Naive B cell (primary cell): Measurements from ENCODE around the gene THAP3. TPM values are rescaled to one million over a fixed set of nuclear protein-coding genes. Genes with fewer than 3 reads are reported as not detected.
"Not testable (repeated sequence)": the region's sequence is repeated elsewhere in the genome, so short reads cannot be mapped to it uniquely, and the experiment has no call there.

ENCODE experiments used
- ATAC-seq, 2 donors: fragments of 150-1000 bp; cut with Tn5 transposase; 2 replicates each; pipeline ENCODE4 v1.10.0; 2021; ENCODE audit warnings: low read depth in 2 of 2, mild to moderate bottlenecking in 2 of 2, moderate library complexity in 2 of 2
- DNase-seq: peaks from one replicate; pipeline ENCODE4 v3.0.0; 2022
- H3K27ac Mint-ChIP-seq, 6 donors: one replicate each; pipeline ENCODE4 v1.8.0; 2020 to 2022; ENCODE audit warnings: mild to moderate bottlenecking in 6 of 6, mixed read lengths in 6 of 6, moderate library complexity in 5 of 6, inconsistent platforms in 2 of 6
- H3K27me3 Mint-ChIP-seq, 3 donors: one replicate each; pipeline ENCODE4 v1.8.0; 2021 to 2022; ENCODE audit warnings: mixed read lengths in 3 of 3, mild to moderate bottlenecking in 1 of 3
- H3K36me3 Mint-ChIP-seq, 2 donors: one replicate each; pipeline ENCODE4 v1.8.0; 2020 to 2022; ENCODE audit warnings: mixed read lengths in 2 of 2, inconsistent platforms in 1 of 2, mild to moderate bottlenecking in 1 of 2
- H3K4me1 Mint-ChIP-seq, 3 donors: one replicate each; pipeline ENCODE4 v1.8.0; 2020 to 2022; ENCODE audit warnings: mixed read lengths in 3 of 3, inconsistent platforms in 1 of 3, mild to moderate bottlenecking in 1 of 3, moderate library complexity in 1 of 3
- H3K4me3 Mint-ChIP-seq, 8 donors: one replicate each; pipeline ENCODE4 v1.8.0; 2020 to 2022; ENCODE audit warnings: mild to moderate bottlenecking in 8 of 8, mixed read lengths in 8 of 8, moderate library complexity in 8 of 8, inconsistent platforms in 2 of 8
- H3K9me3 Mint-ChIP-seq, 7 donors: one replicate each; pipeline ENCODE4 v1.8.0; 2020 to 2022; ENCODE audit warnings: mixed read lengths in 7 of 7, mild to moderate bottlenecking in 5 of 7, inconsistent platforms in 2 of 7, moderate library complexity in 1 of 7
- polyA plus RNA-seq, 6 donors: library from polyadenylated mRNA; unstranded; fragments of 300-500 nt; fragmentation: Illumina TruSeq; gene quantifications; one replicate each; pipeline ENCODE4 v1.2.3, GENCODE V29; 2021; ENCODE audit warnings: low read depth in 6 of 6

Gene THAP3
- polyA plus RNA-seq, 6 donors from 2014 or later, result 10.4 to 26.9 (median 21.7) TPM

GRCh38 chr1:6596351-6596750, 28.3 kb upstream of the THAP3 start:
- Mint-ChIP-seq H3K27ac (peak overlapping the region in 1 of 6 donors; percentile 69), H3K9me3 (no peaks in the 10 kb centered on the region), H3K36me3 (no peaks in the 10 kb centered on the region), H3K4me3 (no peak overlapping the region), H3K4me1 (peaks cover 29 to 48% (median 39%) of the 10 kb centered on the region in 3 donors), H3K27me3 (no peaks in the 10 kb centered on the region)
- DNase-seq, result no peak
- ATAC-seq, result no peak

GRCh38 chr1:6596886-6597776, 27.5 kb upstream of the THAP3 start:
- Mint-ChIP-seq H3K4me1 (peaks cover 26 to 44% (median 37%) of the 10 kb centered on the region in 3 donors), H3K27me3 (no peaks in the 10 kb centered on the region), H3K36me3 (no peaks in the 10 kb centered on the region), H3K4me3 (peak overlapping the region in 1 of 8 donors; percentile 41), H3K27ac (no peak overlapping the region), H3K9me3 (no peaks in the 10 kb centered on the region)
- DNase-seq (no peak), ATAC-seq (no peak)

GRCh38 chr1:6597777-6598131, 26.9 kb upstream of the THAP3 start:
- Mint-ChIP-seq H3K4me3 (peak overlapping the region in 1 of 8 donors; percentile 15), H3K27ac (no peak overlapping the region), H3K9me3 (no peaks in the 10 kb centered on the region), H3K4me1 (peaks cover 26 to 44% (median 37%) of the 10 kb centered on the region in 3 donors), H3K27me3 (no peaks in the 10 kb centered on the region), H3K36me3 (no peaks in the 10 kb centered on the region)
- ATAC-seq (no peak), DNase-seq (no peak)

- H3K27me3 Mint-ChIP-seq, result no peaks in the 10 kb centered on the region
- H3K9me3 Mint-ChIP-seq, result no peaks in the 10 kb centered on the region
- peak overlapping the region; percentile 47 to 99 (median 91) for H3K4me3 Mint-ChIP-seq
- ATAC-seq (peak; percentile 9 to 10), DNase-seq (peak; percentile 41)
- H3K4me1 Mint-ChIP-seq, result peaks cover 26 to 47% (median 44%) of the 10 kb centered on the region in 3 donors
- H3K36me3 Mint-ChIP-seq, result no peaks in the 10 kb centered on the region
- H3K27ac Mint-ChIP-seq, result peak overlapping the region in 3 of 6 donors; percentile 27 to 77 (median 51)
These were observed 25.3 kb upstream of the THAP3 start for GRCh38 chr1:6599141-6599975.

- not testable (repeated sequence) for DNase-seq, ATAC-seq, H3K9me3 Mint-ChIP-seq, H3K27me3 Mint-ChIP-seq, H3K36me3 Mint-ChIP-seq
- peak overlapping the region; percentile 87 to 99 (median 94) for H3K4me3 Mint-ChIP-seq
- peak overlapping the region in 2 of 6 donors; percentile 72 to 84 for H3K27ac Mint-ChIP-seq
- H3K4me1 Mint-ChIP-seq, result peaks cover 26 to 47% (median 44%) of the 10 kb centered on the region in 3 donors
These were observed 24.7 kb upstream of the THAP3 start for GRCh38 chr1:6599991-6600390.

GRCh38 chr1:6600410-6601048, 24.1 kb upstream of the THAP3 start:
- DNase-seq (no peak), ATAC-seq (no peak)
- Mint-ChIP-seq H3K27ac (peak overlapping the region in 2 of 6 donors; percentile 84 to 88), H3K36me3 (no peaks in the 10 kb centered on the region), H3K27me3 (no peaks in the 10 kb centered on the region), H3K4me3 (peak overlapping the region; percentile 87 to 99 (median 94)), H3K9me3 (no peaks in the 10 kb centered on the region), H3K4me1 (peaks cover 26 to 47% (median 39%) of the 10 kb centered on the region in 3 donors)

- H3K9me3 Mint-ChIP-seq, result no peaks in the 10 kb centered on the region
- no peaks in the 10 kb centered on the region for H3K27me3 Mint-ChIP-seq
- H3K27ac Mint-ChIP-seq, result peak overlapping the region in 5 of 6 donors; percentile 19 to 88 (median 83)
- DNase-seq (peak; percentile 29), ATAC-seq (peak; percentile 8 to 14)
- peak overlapping the region; percentile 87 to 99 (median 94) for H3K4me3 Mint-ChIP-seq
- H3K36me3 Mint-ChIP-seq, result no peaks in the 10 kb centered on the region
- H3K4me1 Mint-ChIP-seq, result peaks cover 21 to 41% (median 32%) of the 10 kb centered on the region in 3 donors
These were observed 23.4 kb upstream of the THAP3 start for GRCh38 chr1:6601049-6601922.

- Mint-ChIP-seq H3K27ac (peak overlapping the region in 3 of 6 donors; percentile 85 to 91 (median 88)), H3K36me3 (no peaks in the 10 kb centered on the region), H3K4me3 (peak overlapping the region; percentile 87 to 99 (median 94)), H3K4me1 (peaks cover 19 to 37% (median 31%) of the 10 kb centered on the region in 3 donors), H3K9me3 (no peaks in the 10 kb centered on the region), H3K27me3 (no peaks in the 10 kb centered on the region)
- DNase-seq, result peak; percentile 20
- peak; percentile 29 for ATAC-seq
These were observed 22.6 kb upstream of the THAP3 start for GRCh38 chr1:6601923-6602668.

GRCh38 chr1:6602669-6603237, 21.9 kb upstream of the THAP3 start, which contains the start of gene KLHL21:
TSS of gene KLHL21 (minus strand) at chr1:6602869. CDS start at chr1:6602817, 52 bp downstream.
- Mint-ChIP-seq H3K4me3 (peak within 1 kb of the TSS; percentile 91 to 99 (median 94)), H3K27me3 (no peaks in the 10 kb centered on the region), H3K27ac (peak within 1 kb of the TSS; percentile 91 to 98 (median 96)), H3K9me3 (no peaks in the 10 kb centered on the region), H3K4me1 (peaks cover 19 to 37% (median 31%) of the 10 kb centered on the region in 3 donors), H3K36me3 (no peaks in the 10 kb centered on the region)
- ATAC-seq, result peak; percentile 65 to 69
- DNase-seq, result peak; percentile 80

- Mint-ChIP-seq H3K9me3 (no peaks in the 10 kb centered on the region), H3K4me1 (peaks cover 19 to 37% (median 31%) of the 10 kb centered on the region in 3 donors), H3K27me3 (no peaks in the 10 kb centered on the region), H3K27ac (peak overlapping the region; percentile 91 to 98 (median 96)), H3K4me3 (peak overlapping the region; percentile 91 to 99 (median 94)), H3K36me3 (no peaks in the 10 kb centered on the region)
- DNase-seq (peak; percentile 79), ATAC-seq (peak; percentile 65 to 68)
These were observed 21.3 kb upstream of the THAP3 start for GRCh38 chr1:6603238-6603914.
